Adipocyte (in vitro differentiated cells): ENCODE results near the gene IRF8.
"Not testable (repeated sequence)": the region's sequence is repeated elsewhere in the genome, so short reads cannot be mapped to it uniquely, and the experiment has no call there.

ENCODE experiments used
- DNase-seq: peaks from one replicate; pipeline ENCODE4 v3.0.0-alpha.2; 2015; ENCODE audit warnings: low read depth
- H3K27me3 ChIP-seq: replicated peaks from 2 replicates; pipeline ENCODE4 v1.7.0; 2013; ENCODE audit warnings: mild to moderate bottlenecking, low read length, moderate library complexity; ENCODE audit not compliant: control insufficient read depth, insufficient read depth
- H3K36me3 ChIP-seq: 2 replicates; pipeline ENCODE4 v1.7.0; 2013; ENCODE audit warnings: low read length, mild to moderate bottlenecking, moderate library complexity; ENCODE audit not compliant: control insufficient read depth, insufficient read depth, severe bottlenecking
- H3K4me1 ChIP-seq: 2 replicates; pipeline ENCODE4 v1.7.0; 2013; ENCODE audit warnings: mild to moderate bottlenecking, low read length, moderate library complexity; ENCODE audit not compliant: control insufficient read depth, insufficient read depth
- H3K4me3 ChIP-seq: 2 replicates; pipeline ENCODE4 v1.7.0; 2013; ENCODE audit warnings: mild to moderate bottlenecking, low read length, moderate library complexity
- H3K9ac ChIP-seq: 2 replicates; pipeline ENCODE4 v1.7.0; 2013; ENCODE audit warnings: mild to moderate bottlenecking, low read length, moderate library complexity
- H3K9me3 ChIP-seq: 2 replicates; pipeline ENCODE4 v1.7.0; 2013; ENCODE audit warnings: mild to moderate bottlenecking, low read length, moderate library complexity; ENCODE audit not compliant: control insufficient read depth

The IRF8 gene

GRCh38 chr16:85930301-85930700 is 31.3 kb downstream of the IRF8 start:
- H3K4me1 ChIP-seq = peaks cover 5% of the 10 kb centered on the region
- no peak overlapping the region for H3K9ac ChIP-seq
- no peak overlapping the region for H3K4me3 ChIP-seq
- H3K36me3 ChIP-seq = no peaks in the 10 kb centered on the region
- H3K9me3 ChIP-seq = no peaks in the 10 kb centered on the region
- peaks cover 59% of the 10 kb centered on the region for H3K27me3 ChIP-seq
- no peak for DNase-seq

GRCh38 chr16:85931596-85932402 is 32.8 kb downstream of the IRF8 start:
- Histone ChIP-seq H3K9ac (no peak overlapping the region), H3K27me3 (peaks cover 70% of the 10 kb centered on the region), H3K4me1 (peaks cover 5% of the 10 kb centered on the region), H3K9me3 (peaks cover under 1% of the 10 kb centered on the region), H3K4me3 (no peak overlapping the region), H3K36me3 (no peaks in the 10 kb centered on the region)
- no peak for DNase-seq

- Histone ChIP-seq H3K4me3 (no peak overlapping the region), H3K36me3 (no peaks in the 10 kb centered on the region), H3K9ac (no peak overlapping the region), H3K27me3 (peaks cover 75% of the 10 kb centered on the region), H3K9me3 (peaks cover 3% of the 10 kb centered on the region), H3K4me1 (no peaks in the 10 kb centered on the region)
- DNase-seq = no peak
Measured at GRCh38 chr16:85934210-85934609, 35.2 kb downstream of the IRF8 start.

- Histone ChIP-seq H3K9ac (no peak overlapping the region), H3K4me1 (no peaks in the 10 kb centered on the region), H3K9me3 (peaks cover 11% of the 10 kb centered on the region), H3K27me3 (peaks cover 72% of the 10 kb centered on the region), H3K36me3 (no peaks in the 10 kb centered on the region), H3K4me3 (no peak overlapping the region)
- DNase-seq = no peak
Measured at GRCh38 chr16:85935391-85935973, 36.5 kb downstream of the IRF8 start.

GRCh38 chr16:85935974-85936760 is 37.2 kb downstream of the IRF8 start:
- DNase-seq = no peak
- Histone ChIP-seq H3K4me1 (no peaks in the 10 kb centered on the region), H3K9me3 (peaks cover 11% of the 10 kb centered on the region), H3K27me3 (peaks cover 68% of the 10 kb centered on the region), H3K4me3 (no peak overlapping the region), H3K36me3 (no peaks in the 10 kb centered on the region), H3K9ac (no peak overlapping the region)

GRCh38 chr16:85936816-85937215 is 37.9 kb downstream of the IRF8 start:
- H3K4me1 ChIP-seq = no peaks in the 10 kb centered on the region
- H3K36me3 ChIP-seq = no peaks in the 10 kb centered on the region
- no peak overlapping the region for H3K9ac ChIP-seq
- H3K4me3 ChIP-seq = no peak overlapping the region
- H3K27me3 ChIP-seq = peaks cover 62% of the 10 kb centered on the region
- no peak for DNase-seq
- H3K9me3 ChIP-seq = peaks cover 11% of the 10 kb centered on the region

- Histone ChIP-seq H3K4me1 (no peaks in the 10 kb centered on the region), H3K36me3 (no peaks in the 10 kb centered on the region), H3K4me3 (no peak overlapping the region), H3K27me3 (peaks cover 48% of the 10 kb centered on the region), H3K9ac (no peak overlapping the region), H3K9me3 (peaks cover 11% of the 10 kb centered on the region)
- DNase-seq = no peak
Measured at GRCh38 chr16:85940214-85940613, 41.3 kb downstream of the IRF8 start.

GRCh38 chr16:85941863-85942644 is 43.1 kb downstream of the IRF8 start:
- no peaks in the 10 kb centered on the region for H3K4me1 ChIP-seq
- H3K27me3 ChIP-seq = peaks cover 45% of the 10 kb centered on the region
- no peaks in the 10 kb centered on the region for H3K36me3 ChIP-seq
- no peak overlapping the region for H3K9ac ChIP-seq
- peaks cover 9% of the 10 kb centered on the region for H3K9me3 ChIP-seq
- H3K4me3 ChIP-seq = no peak overlapping the region
- no peak for DNase-seq

- H3K4me1 ChIP-seq, H3K36me3 ChIP-seq, H3K4me3 ChIP-seq, DNase-seq, H3K9ac ChIP-seq, H3K9me3 ChIP-seq: not testable (repeated sequence)
- peaks cover 48% of the 10 kb centered on the region for H3K27me3 ChIP-seq
Measured at GRCh38 chr16:85942659-85943058, 43.7 kb downstream of the IRF8 start.

- H3K4me1 ChIP-seq = no peaks in the 10 kb centered on the region
- H3K9me3 ChIP-seq = peaks cover 8% of the 10 kb centered on the region
- peaks cover 48% of the 10 kb centered on the region for H3K27me3 ChIP-seq
- H3K9ac ChIP-seq = no peak overlapping the region
- H3K36me3 ChIP-seq = no peaks in the 10 kb centered on the region
- H3K4me3 ChIP-seq = no peak overlapping the region
- DNase-seq = no peak
Measured at GRCh38 chr16:85943711-85944110, 44.7 kb downstream of the IRF8 start.
